Iris pigment epithelial cell (primary cell): ENCODE measurements around the gene CENPQ.

Experiments
- DNase-seq: peaks from one replicate; pipeline ENCODE4 v3.0.0-alpha.2; 2011; ENCODE audit warnings: low read depth

Gene CENPQ

GRCh38 chr6:49541210-49541724 lies 78.1 kb downstream of the CENPQ start:
- peak; percentile 94 for DNase-seq

GRCh38 chr6:49541936-49542335 lies 78.8 kb downstream of the CENPQ start:
- peak; percentile 58 for DNase-seq
